ENCODE measurements around the gene PRDX3. TPM values are rescaled to one million over a fixed set of nuclear protein-coding genes. Genes with fewer than 3 reads are reported as not detected.
A peak's percentile ranks its signal among the peaks of the same experiment; 100 is the strongest.

PRDX3 gene
- total and polyA plus RNA-seq, 12 donors = 150 to 935 (median 425) TPM

GRCh38 chr10:119209736-119210355 is 31.2 kb upstream of the PRDX3 start:
- peak overlapping the region in 1 of 4 donors; percentile 99 for H3K4me3 ChIP-seq
- intact Hi-C loops (cut with DNase I) = loop anchor here in 1 of 2 donors (5.0 to 10.0 kb wide), 2 partner anchors 62 to 395 kb away; no protein-coding TSS in a partner anchor
- H3K27ac ChIP-seq = peak overlapping the region in 4 of 5 donors; percentile 16 to 98 (median 36)
- TF ChIP-seq POLR2A (IDR thresholded peaks at IDR 0.05) = no peak
- TF ChIP-seq CTCF (IDR thresholded peaks at IDR 0.05) = peak in 1 of 6 experiments; percentile 34
- H3K9me3 ChIP-seq (replicated peaks in 1 of 3) = no peaks in the 10 kb centered on the region
- no peaks in the 10 kb centered on the region for H3K36me3 ChIP-seq (replicated peaks in 1 of 2)
- H3K4me1 ChIP-seq (replicated peaks in 1 of 2) = peaks cover 16 to 57% of the 10 kb centered on the region in 2 donors
- no peak for DNase-seq
- H3K27me3 ChIP-seq = no peaks in the 10 kb centered on the region
- 32 to 40% (median 36%) methylated on average over 9 of the region's 9 CpGs for whole genome bisulfite sequencing, 4 donors

- intact Hi-C loops (cut with DNase I) = loop anchor here in 1 of 2 donors (5.0 to 10.0 kb wide), 2 partner anchors 63 to 396 kb away; no protein-coding TSS in a partner anchor
- H3K9me3 ChIP-seq (replicated peaks in 1 of 3) = no peaks in the 10 kb centered on the region
- 13 to 25% (median 15%) methylated on average over 14 to 15 of the region's 15 CpGs for WGBS, 4 donors
- no peaks in the 10 kb centered on the region for H3K36me3 ChIP-seq (replicated peaks in 1 of 2)
- H3K4me3 ChIP-seq = peak overlapping the region in 2 of 4 donors; percentile 43 to 99
- H3K27ac ChIP-seq = peak overlapping the region; percentile 7 to 99 (median 51)
- TF ChIP-seq CTCF (IDR thresholded peaks at IDR 0.05) (peak; percentile 57 to 82 (median 77)), POLR2A (IDR thresholded peaks at IDR 0.05) (no peak)
- no peaks in the 10 kb centered on the region for H3K27me3 ChIP-seq
- peaks cover 16 to 57% of the 10 kb centered on the region in 2 donors for H3K4me1 ChIP-seq (replicated peaks in 1 of 2)
- peak; percentile 47 to 84 (median 67) for DNase-seq
Observed at GRCh38 chr10:119209035-119209735, 30.6 kb upstream of the PRDX3 start.

GRCh38 chr10:119208553-119208940 is 29.9 kb upstream of the PRDX3 start:
- H3K4me1 ChIP-seq (replicated peaks in 1 of 2) = peaks cover 16 to 57% of the 10 kb centered on the region in 2 donors
- no peaks in the 10 kb centered on the region for H3K9me3 ChIP-seq (replicated peaks in 1 of 3)
- H3K27ac ChIP-seq = peak overlapping the region; percentile 22 to 99 (median 96)
- peak overlapping the region in 2 of 4 donors; percentile 43 to 99 for H3K4me3 ChIP-seq
- no peaks in the 10 kb centered on the region for H3K27me3 ChIP-seq
- no peak for DNase-seq
- intact Hi-C loops (cut with DNase I) = loop anchor here in 1 of 2 donors (5.0 to 10.0 kb wide), 2 partner anchors 64 to 396 kb away; no protein-coding TSS in a partner anchor
- TF ChIP-seq CTCF (IDR thresholded peaks at IDR 0.05) (no peak), POLR2A (IDR thresholded peaks at IDR 0.05) (no peak)
- WGBS, 4 donors = 9 to 14% (median 11%) methylated on average over 3 of the region's 3 CpGs
- no peaks in the 10 kb centered on the region for H3K36me3 ChIP-seq (replicated peaks in 1 of 2)

Data from adrenal gland (tissue), 12 donors.